C4-2B (cell line): Measurements from ENCODE around the gene MKI67.
A peak's percentile ranks its signal among the peaks of the same experiment; 100 is the strongest.
"Not testable (repeated sequence)": the region's sequence is repeated elsewhere in the genome, so short reads cannot be mapped to it uniquely, and the experiment has no call there.

Source experiments
- H3K27ac ChIP-seq: fragments of 450-650 bp; 2 replicates; pipeline ENCODE4 v1.5.1; 2017
- CTCF ChIP-seq: fragments of 450-650 bp; conservative IDR thresholded peaks from 2 replicates; pipeline ENCODE4 v1.5.1; 2017; ENCODE audit warnings: mild to moderate bottlenecking
- ZFX ChIP-seq: fragments of 450-650 bp; IDR thresholded peaks from 2 replicates; pipeline ENCODE4 v1.6.1; 2017

Gene MKI67

GRCh38 chr10:128125944-128126764, at the start of gene MKI67:
Gene MKI67, minus strand, starts transcription at chr10:128126423. Its CDS starts 756 bp downstream, at chr10:128125667.
- TF ChIP-seq CTCF (no peak), ZFX (peak; percentile 81)
- H3K27ac ChIP-seq: peak within 1 kb of the TSS; percentile 97

GRCh38 chr10:128174581-128175559, 48.6 kb upstream of the MKI67 start:
- no peak overlapping the region for H3K27ac ChIP-seq

GRCh38 chr10:128173386-128173785, 47.2 kb upstream of the MKI67 start:
- no peak for TF ChIP-seq CTCF
- no peak for TF ChIP-seq ZFX
- H3K27ac ChIP-seq: no peak overlapping the region

More at GRCh38 chr10:128174581-128175559, 48.6 kb upstream of the MKI67 start:
- TF ChIP-seq CTCF (no peak), ZFX (no peak)

GRCh38 chr10:128172756-128173155, 46.5 kb upstream of the MKI67 start:
- no peak overlapping the region for H3K27ac ChIP-seq
- TF ChIP-seq ZFX (no peak), CTCF (no peak)

GRCh38 chr10:128169811-128170379, 43.7 kb upstream of the MKI67 start:
- TF ChIP-seq CTCF (no peak), ZFX (no peak)
- H3K27ac ChIP-seq: no peak overlapping the region

GRCh38 chr10:128167926-128168520, 41.8 kb upstream of the MKI67 start:
- TF ChIP-seq ZFX: no peak
- no peak for TF ChIP-seq CTCF
- no peak overlapping the region for H3K27ac ChIP-seq

GRCh38 chr10:128167123-128167522, 40.9 kb upstream of the MKI67 start:
- H3K27ac ChIP-seq: not testable (repeated sequence)
